ENCODE results near the gene TFDP3.
A peak's percentile ranks its signal among the peaks of the same experiment; 100 is the strongest.

- 0 out of 2 replicates have a peak, but pooled peaks have one; percentile 17 for TF ChIP-seq CTCF (conservative IDR thresholded peaks at IDR 0.05; ENCODE audit: low read depth, low read length)
- no peak for TF ChIP-seq USF2 (IDR thresholded peaks at IDR 0.05; ENCODE audit: low read depth, low read length)
- no peak for TF ChIP-seq POLR2A (IDR thresholded peaks at IDR 0.05; ENCODE audit: low read depth, low read length)
- TF ChIP-seq ELK1 (IDR thresholded peaks at IDR 0.05; ENCODE audit: borderline replicate concordance, low read depth, low read length), result no peak
- no peak for TF ChIP-seq CEBPB (IDR thresholded peaks at IDR 0.05; ENCODE audit: low read depth, low read length)
- peak; percentile 26; the same call in 1 of the 2 replicates for TF ChIP-seq RAD21 (IDR thresholded peaks at IDR 0.05; ENCODE audit: low read length)
- no peak for TF ChIP-seq SMC3 (IDR thresholded peaks at IDR 0.05; ENCODE audit: low read depth, low read length)
- TF ChIP-seq FOS (IDR thresholded peaks at IDR 0.05; ENCODE audit: low read depth, low read length), result no peak
- TF ChIP-seq BHLHE40 (IDR thresholded peaks at IDR 0.05; ENCODE audit: low read depth, low read length), result no peak
- TF ChIP-seq MAZ (IDR thresholded peaks at IDR 0.05; ENCODE audit: borderline replicate concordance, low read depth, low read length), result no peak
- TF ChIP-seq MXI1 (IDR thresholded peaks at IDR 0.05; ENCODE audit: borderline replicate concordance, low read depth, low read length), result no peak
- no peak for TF ChIP-seq RFX5 (IDR thresholded peaks at IDR 0.05; ENCODE audit: low read depth, low read length)
- no peak for TF ChIP-seq MAFK (IDR thresholded peaks at IDR 0.05; ENCODE audit: low read depth, low read length)
- TF ChIP-seq CHD1 (IDR thresholded peaks at IDR 0.05; ENCODE audit: low read depth, low read length), result no peak
Measured at GRCh38 chrX:133171962-133172708, 46.0 kb downstream of the TFDP3 start.

All from IMR-90 (cell line).